BJ (cell line): Measurements from ENCODE around the gene ENTHD1. TPM values are rescaled to one million over a fixed set of nuclear protein-coding genes. Genes with fewer than 3 reads are reported as not detected.

Source experiments
- CTCF ChIA-PET: fragments of 350-600 bp; formaldehyde crosslinking; extraction: SDS; loops from one replicate; lab custom pipeline; 2021; ENCODE audit warnings: antibody characterized with exemption, inconsistent platforms; lab: Yijun Ruan, JAX
- POLR2A ChIA-PET: fragments of 300-600 bp; sonication (Branson Sonifier 250); formaldehyde crosslinking; extraction: SDS; loops from one replicate; lab custom pipeline; 2021; ENCODE audit warnings: antibody characterized with exemption; lab: Charles Lee
- DNase-seq: peaks from one replicate; pipeline ENCODE4 v3.0.0-alpha.2; 2011; ENCODE audit warnings: low read depth
- H3K27me3 ChIP-seq: 2 replicates; pipeline ENCODE4 v1.6.0; 2011; ENCODE audit warnings: low read length; ENCODE audit not compliant: control insufficient read depth, insufficient read depth
- H3K36me3 ChIP-seq: 2 replicates; pipeline ENCODE4 v1.5.1; 2011; ENCODE audit warnings: low read length; ENCODE audit not compliant: control insufficient read depth, insufficient read depth
- H3K4me3 ChIP-seq: 2 replicates; pipeline ENCODE4 v1.5.1; 2011; ENCODE audit warnings: low read depth, mild to moderate bottlenecking, control low read depth, low read length
- CTCF ChIP-seq: IDR thresholded peaks from 2 replicates; pipeline ENCODE4 v1.5.1; 2011; ENCODE audit warnings: low read depth, mild to moderate bottlenecking, control low read depth, inconsistent platforms, low read length, moderate library complexity; ENCODE audit not compliant: insufficient read depth
- polyA plus RNA-seq: library from polyadenylated mRNA; depleted of rRNA; stranded (reverse); fragments of >200 nt; gene quantifications from 2 replicates; pipeline ENCODE4 v1.2.3, GENCODE V29; 2011

The ENTHD1 gene
- polyA plus RNA-seq, 1 experiment = not detected

GRCh38 chr22:39917197-39917643 lies 23.7 kb upstream of the ENTHD1 start:
- ChIA-PET POLR2A (no interaction called here), CTCF (no interaction called here)
- DNase-seq = no peak

GRCh38 chr22:39916496-39916895 lies 22.9 kb upstream of the ENTHD1 start:
- H3K4me3 ChIP-seq = no peak overlapping the region
- no peaks in the 10 kb centered on the region for H3K36me3 ChIP-seq
- POLR2A ChIA-PET = no interaction called here
- TF ChIP-seq CTCF = no peak
- DNase-seq = no peak
- CTCF ChIA-PET = no interaction called here
- H3K27me3 ChIP-seq = peaks cover 2% of the 10 kb centered on the region

More at GRCh38 chr22:39917197-39917643, 23.7 kb upstream of the ENTHD1 start:
- peaks cover 7% of the 10 kb centered on the region for H3K27me3 ChIP-seq
- no peaks in the 10 kb centered on the region for H3K36me3 ChIP-seq
- TF ChIP-seq CTCF = no peak
- no peak overlapping the region for H3K4me3 ChIP-seq

- H3K36me3 ChIP-seq = no peaks in the 10 kb centered on the region
- POLR2A ChIA-PET = no interaction called here
- H3K4me3 ChIP-seq = no peak overlapping the region
- TF ChIP-seq CTCF = no peak
- CTCF ChIA-PET = no interaction called here
- peaks cover 1% of the 10 kb centered on the region for H3K27me3 ChIP-seq
- no peak for DNase-seq
These were observed 21.8 kb upstream of the ENTHD1 start for GRCh38 chr22:39915295-39915726.

GRCh38 chr22:39914584-39914983 lies 21.0 kb upstream of the ENTHD1 start:
- DNase-seq = no peak
- TF ChIP-seq CTCF = no peak
- no peaks in the 10 kb centered on the region; the same call in none of the 2 replicates for H3K27me3 ChIP-seq
- H3K4me3 ChIP-seq = no peak overlapping the region
- ChIA-PET POLR2A (no interaction called here), CTCF (no interaction called here)
- no peaks in the 10 kb centered on the region for H3K36me3 ChIP-seq

- no peak for DNase-seq
- no peak for TF ChIP-seq CTCF
- Histone ChIP-seq H3K4me3 (no peak overlapping the region), H3K36me3 (no peaks in the 10 kb centered on the region), H3K27me3 (no peaks in the 10 kb centered on the region; the same call in none of the 2 replicates)
- ChIA-PET POLR2A (no interaction called here), CTCF (no interaction called here)
These were observed 20.3 kb upstream of the ENTHD1 start for GRCh38 chr22:39913886-39914285.
